Endothelial cell of umbilical vein (primary cell): Measurements from ENCODE around the gene ZP4. TPM values are rescaled to one million over a fixed set of nuclear protein-coding genes. Genes with fewer than 3 reads are reported as not detected.

ENCODE experiments used
- BruUV-seq: library from RNA; stranded (reverse); fragments of 400-500 nt; replicated peaks from 2 replicates; lab custom pipeline; 2021; lab: Mats Ljungman, UMichigan
- CTCF ChIA-PET: fragments of 300-600, 350-600 bp; sonication (Branson Sonifier 250); formaldehyde crosslinking; loops from one replicate; lab custom pipeline; 2021; ENCODE audit warnings: antibody characterized with exemption, inconsistent platforms; lab: Charles Lee
- POLR2A ChIA-PET: fragments of 300-600, 350-600 bp; sonication (Branson Sonifier 250); formaldehyde crosslinking; loops from one replicate; lab custom pipeline; 2021; ENCODE audit warnings: antibody characterized with exemption, inconsistent platforms; lab: Charles Lee
- DNase-seq: peaks from one replicate; pipeline ENCODE4 v3.0.0-alpha.2; 2011; ENCODE audit warnings: low read depth, low spot score
- FAIRE-seq: peaks from 2 replicates; lab custom pipeline; 2011; peaks lifted over from hg19 to GRCh38; lab: Jason Lieb, UNC
- H2AFZ ChIP-seq: 2 replicates; pipeline ENCODE4 v1.6.0; 2012; ENCODE audit warnings: low read depth, low read length, control low read depth, inconsistent platforms
- H3K27ac ChIP-seq: 2 replicates; pipeline ENCODE4 v1.5.1; 2011; ENCODE audit warnings: low read depth, mild to moderate bottlenecking, control low read depth, low read length, moderate library complexity; ENCODE audit not compliant: insufficient read depth
- H3K27me3 ChIP-seq, 2 experiments: 2 replicates each; pipeline versions ENCODE4 v1.6.0 to v1.6.1; 2011; ENCODE audit warnings: low read length in 2 of 2, mixed read lengths in 1 of 2; ENCODE audit not compliant: control insufficient read depth in 2 of 2, insufficient read depth in 2 of 2
- H3K36me3 ChIP-seq, 2 experiments: 2 replicates in 1 of 2; 3 replicates in 1 of 2; pipeline ENCODE4 v1.5.1; 2011; ENCODE audit warnings: low read length in 2 of 2, mild to moderate bottlenecking in 1 of 2, moderate library complexity in 1 of 2; ENCODE audit not compliant: control insufficient read depth in 2 of 2, insufficient read depth in 2 of 2; ENCODE audit errors: extremely low read depth in 1 of 2
- H3K4me1 ChIP-seq: 3 replicates; pipeline ENCODE4 v1.5.1; 2011; ENCODE audit warnings: mild to moderate bottlenecking, low read length; ENCODE audit not compliant: control insufficient read depth, insufficient read depth; ENCODE audit errors: extremely low read depth
- H3K4me2 ChIP-seq: 2 replicates; pipeline ENCODE4 v1.6.1; 2011; ENCODE audit warnings: low read length, control low read depth, mixed read lengths; ENCODE audit not compliant: insufficient read depth
- H3K4me3 ChIP-seq, 3 experiments: fragments of 200-600 bp in 1 of 3; sonication (generic), shearing (Covaris generic) in 1 of 3; replicated peaks in 1 of 3; 2 replicates each; pipeline ENCODE4 v1.5.1; 2011 to 2016; ENCODE audit warnings: control low read depth in 3 of 3, low read length in 3 of 3, mild to moderate bottlenecking in 2 of 3, inconsistent platforms in 1 of 3, low read depth in 1 of 3, moderate library complexity in 1 of 3; ENCODE audit not compliant: insufficient read depth in 1 of 3
- H3K79me2 ChIP-seq: 2 replicates; pipeline ENCODE4 v1.6.0; 2012; ENCODE audit warnings: low read length, inconsistent platforms; ENCODE audit not compliant: control insufficient read depth, insufficient read depth
- H3K9ac ChIP-seq: replicated peaks from 2 replicates; pipeline ENCODE3; 2011; ENCODE audit warnings: low read length, control low read depth; ENCODE audit not compliant: insufficient read depth; ENCODE audit errors: extremely low read depth
- H3K9me1 ChIP-seq: replicated peaks from 3 replicates; pipeline ENCODE4 v1.6.0; 2011; ENCODE audit warnings: mild to moderate bottlenecking, low read length; ENCODE audit not compliant: control insufficient read depth, insufficient read depth; ENCODE audit errors: extremely low read depth
- H3K9me3 ChIP-seq: replicated peaks from 2 replicates; pipeline ENCODE4 v1.5.1; 2012; ENCODE audit warnings: low read length, inconsistent platforms; ENCODE audit not compliant: control insufficient read depth, insufficient read depth
- H4K20me1 ChIP-seq: replicated peaks from 2 replicates; pipeline ENCODE3; 2011; ENCODE audit warnings: mild to moderate bottlenecking, low read length; ENCODE audit not compliant: control insufficient read depth, insufficient read depth; ENCODE audit errors: extremely low read depth
- CTCF ChIP-seq, 2 donors: IDR thresholded peaks; 1 replicate in 1 of 2; 2 replicates in 1 of 2; pipeline ENCODE4 v1.5.1; 2011; ENCODE audit warnings: low read length in 2 of 2, mild to moderate bottlenecking in 2 of 2, moderate library complexity in 2 of 2, control low read depth in 1 of 2, inconsistent platforms in 1 of 2, low read depth in 1 of 2; ENCODE audit not compliant: insufficient read depth in 1 of 2; ENCODE audit errors: extremely low read depth in 1 of 2
- EZH2 ChIP-seq: IDR thresholded peaks from 2 replicates; pipeline ENCODE4 v1.6.1; 2012; ENCODE audit warnings: borderline replicate concordance, low read depth, mild to moderate bottlenecking, moderate library complexity, low read length, inconsistent platforms; ENCODE audit not compliant: severe bottlenecking
- FOS ChIP-seq: IDR thresholded peaks from 2 replicates; pipeline ENCODE4 v1.6.1; 2011; ENCODE audit warnings: mild to moderate bottlenecking, low read length, moderate library complexity, borderline replicate concordance; ENCODE audit not compliant: insufficient read depth
- GATA2 ChIP-seq: IDR thresholded peaks from 2 replicates; pipeline ENCODE4 v1.7.0; 2011; ENCODE audit warnings: low read depth, mild to moderate bottlenecking, moderate library complexity, mixed read lengths, low read length; ENCODE audit not compliant: insufficient read length, insufficient read depth
- JUN ChIP-seq: IDR thresholded peaks from 2 replicates; pipeline ENCODE4 v1.6.1; 2011; ENCODE audit warnings: borderline replicate concordance, low read depth; ENCODE audit not compliant: insufficient read length, insufficient read depth
- MAX ChIP-seq: IDR thresholded peaks from 2 replicates; pipeline ENCODE4 v1.6.1; 2011; ENCODE audit not compliant: insufficient read depth, insufficient read length
- MYC ChIP-seq: IDR thresholded peaks from one replicate; pipeline ENCODE4 v1.6.1; 2011; ENCODE audit warnings: mild to moderate bottlenecking, low read depth, low read length
- POLR2A ChIP-seq: IDR thresholded peaks from 2 replicates; pipeline ENCODE4 v1.6.1; 2012; ENCODE audit warnings: low read depth, mild to moderate bottlenecking, control low read depth, low read length
- POLR2AphosphoS5 ChIP-seq: IDR thresholded peaks from 2 replicates; pipeline ENCODE4 v1.6.1; 2012; ENCODE audit warnings: low read depth, mild to moderate bottlenecking, control low read depth, low read length, moderate library complexity; ENCODE audit not compliant: insufficient read depth
- dilution Hi-C: fragments of 300-500 bp; cut with MboI; formaldehyde crosslinking; loops from one replicate; pipeline ENCODE4 v1.15.0; 2019; ENCODE audit warnings: low sequenced_read_pairs; ENCODE audit not compliant: extremely low pct_ligation_motif_present
- intact Hi-C: fragments of 100-400 bp; cut with micrococcal nuclease; formaldehyde crosslinking; loops from one replicate; pipeline ENCODE4 v1.10.0; 2022
- polyA plus RNA-seq, 4 experiments: library from polyadenylated mRNA; depleted of rRNA in 3 of 4; stranded (reverse) in 3 of 4; unstranded in 1 of 4; fragments of >200 nt; gene quantifications; 2 replicates each; pipeline versions ENCODE4 v1.2.1 to v1.2.3, GENCODE V29; 2011 to 2012; ENCODE audit warnings: missing spikeins in 1 of 4
- total RNA-seq: library from RNA; stranded (reverse); gene quantifications from 2 replicates; pipeline ENCODE4 v1.2.3, GENCODE V29; 2021

Gene ZP4
- total and polyA plus RNA-seq, 2 donors (not counting 3 experiments of a cell fraction or from before 2014, with no cell fraction given), result not detected

- Histone ChIP-seq H3K4me1 (no peaks in the 10 kb centered on the region), H4K20me1 (no peaks in the 10 kb centered on the region), H3K79me2 (no peaks in the 10 kb centered on the region), H3K9me3 (no peaks in the 10 kb centered on the region), H3K4me2 (no peak overlapping the region), H3K27me3 (no peaks in the 10 kb centered on the region), H3K4me3 (no peak overlapping the region), H3K36me3 (no peaks in the 10 kb centered on the region), H2AFZ (no peak overlapping the region), H3K27ac (no peak overlapping the region), H3K9me1 (no peaks in the 10 kb centered on the region), H3K9ac (no peak overlapping the region)
- ChIA-PET CTCF (no interaction called here), POLR2A (no interaction called here)
- intact Hi-C loops (no loop called here), dilution Hi-C loops (no loop called here)
- FAIRE-seq (no peak), DNase-seq (no peak)
- no TSS peak for BruUV-seq
- TF ChIP-seq FOS (no peak), MAX (no peak), MYC (no peak), GATA2 (no peak), JUN (no peak), CTCF (IDR thresholded peaks at IDR 0.05; ENCODE audit: extremely low read depth in 1 of 2, insufficient read depth in 1 of 2, low read depth in 1 of 2, low read length in 2 of 2) (no peak), POLR2AphosphoS5 (no peak), EZH2 (no peak), POLR2A (no peak)
These were observed 27.5 kb downstream of the ZP4 start for GRCh38 chr1:237863234-237863633.
